Lower leg skin (tissue), 3 donors: ENCODE measurements around the gene ASAP3.

Source experiments
- POLR2A ChIP-seq, 2 donors: fragments of 450-650 bp; IDR thresholded peaks; one replicate each; pipeline ENCODE4 v1.6.1; 2016 to 2017; ENCODE audit warnings: antibody characterized with exemption in 2 of 2, mild to moderate bottlenecking in 1 of 2, moderate library complexity in 1 of 2
- TF ChIP-seq, protein P1 (sequence below), 3 donors: fragments of 450-650 bp; IDR thresholded peaks; one replicate each; pipeline ENCODE4 v1.5.1; 2016; ENCODE audit warnings: antibody characterized with exemption in 3 of 3, mild to moderate bottlenecking in 3 of 3, moderate library complexity in 2 of 3

DNA sequence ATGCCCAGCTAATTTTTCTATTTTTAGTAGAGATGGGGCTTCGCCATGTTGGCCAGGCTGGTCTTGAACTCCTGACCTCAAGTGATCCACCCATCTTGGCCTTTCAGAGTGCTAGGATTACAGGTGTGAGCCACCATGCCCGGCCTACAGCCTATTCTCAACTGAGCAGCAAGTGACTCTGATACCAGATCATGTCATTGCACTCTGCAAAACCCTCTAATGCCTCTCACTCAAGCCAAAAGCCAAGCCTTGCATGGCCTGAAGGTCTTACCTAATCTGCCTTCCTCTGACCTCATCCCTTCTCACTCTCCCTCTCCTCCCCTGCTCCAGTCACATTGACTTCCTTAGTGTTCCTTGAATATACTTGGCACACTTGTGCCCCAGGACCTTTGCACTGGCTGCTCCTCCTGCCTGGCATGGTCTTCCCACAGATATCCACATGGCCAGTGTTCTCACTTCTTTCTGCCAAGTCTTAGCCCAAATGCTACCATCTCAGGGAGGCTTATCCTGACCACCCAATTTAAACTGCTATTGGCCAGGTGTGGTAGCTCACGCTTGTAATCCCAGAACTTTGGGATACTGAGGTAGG is 8.2 kb upstream of the ASAP3 start:
- TF ChIP-seq, protein P1, sequence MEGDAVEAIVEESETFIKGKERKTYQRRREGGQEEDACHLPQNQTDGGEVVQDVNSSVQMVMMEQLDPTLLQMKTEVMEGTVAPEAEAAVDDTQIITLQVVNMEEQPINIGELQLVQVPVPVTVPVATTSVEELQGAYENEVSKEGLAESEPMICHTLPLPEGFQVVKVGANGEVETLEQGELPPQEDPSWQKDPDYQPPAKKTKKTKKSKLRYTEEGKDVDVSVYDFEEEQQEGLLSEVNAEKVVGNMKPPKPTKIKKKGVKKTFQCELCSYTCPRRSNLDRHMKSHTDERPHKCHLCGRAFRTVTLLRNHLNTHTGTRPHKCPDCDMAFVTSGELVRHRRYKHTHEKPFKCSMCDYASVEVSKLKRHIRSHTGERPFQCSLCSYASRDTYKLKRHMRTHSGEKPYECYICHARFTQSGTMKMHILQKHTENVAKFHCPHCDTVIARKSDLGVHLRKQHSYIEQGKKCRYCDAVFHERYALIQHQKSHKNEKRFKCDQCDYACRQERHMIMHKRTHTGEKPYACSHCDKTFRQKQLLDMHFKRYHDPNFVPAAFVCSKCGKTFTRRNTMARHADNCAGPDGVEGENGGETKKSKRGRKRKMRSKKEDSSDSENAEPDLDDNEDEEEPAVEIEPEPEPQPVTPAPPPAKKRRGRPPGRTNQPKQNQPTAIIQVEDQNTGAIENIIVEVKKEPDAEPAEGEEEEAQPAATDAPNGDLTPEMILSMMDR (IDR thresholded peaks at IDR 0.05): no peak
- TF ChIP-seq POLR2A (IDR thresholded peaks at IDR 0.05): no peak
